SU-DHL-6 (cell line): ENCODE results near the gene SPRED3.
"Not testable (repeated sequence)": the region's sequence is repeated elsewhere in the genome, so short reads cannot be mapped to it uniquely, and the experiment has no call there.

Experiments used
- H2AFZ ChIP-seq: fragments of 200-600 bp; sonication (generic); 2 replicates; pipeline ENCODE4 v1.6.1; 2014; ENCODE audit warnings: low read depth, mild to moderate bottlenecking, moderate library complexity, mixed read lengths, antibody characterized with exemption, low read length; ENCODE audit not compliant: severe bottlenecking
- H3F3A ChIP-seq: fragments of 200-600 bp; shearing (Covaris generic); 2 replicates; pipeline ENCODE4 v1.6.0; 2016; ENCODE audit warnings: antibody characterized with exemption, mild to moderate bottlenecking; ENCODE audit not compliant: insufficient read depth
- H3K27ac ChIP-seq: fragments of 200-600 bp; sonication (generic); 2 replicates; pipeline ENCODE4 v1.5.1; 2016; ENCODE audit warnings: low read depth, mild to moderate bottlenecking, low read length, moderate library complexity, mixed read lengths
- H3K27me3 ChIP-seq: fragments of 200-600 bp; sonication (generic), shearing (Covaris generic); 2 replicates; pipeline ENCODE4 v1.6.0; 2014; ENCODE audit warnings: mild to moderate bottlenecking, low read length
- H3K36me3 ChIP-seq: fragments of 200-600 bp; sonication (generic); 2 replicates; pipeline ENCODE4 v1.6.1; 2014; ENCODE audit warnings: mild to moderate bottlenecking, low read length, mixed read lengths
- H3K4me2 ChIP-seq: fragments of 300-600, 200-600 bp; shearing (Covaris generic), sonication (generic); 2 replicates; pipeline ENCODE4 v1.6.0; 2014; ENCODE audit warnings: low read length, low read depth, mild to moderate bottlenecking; ENCODE audit not compliant: poor library complexity, severe bottlenecking
- H3K4me3 ChIP-seq: fragments of 200-600 bp; sonication (generic); 2 replicates; pipeline ENCODE4 v1.5.1; 2014; ENCODE audit warnings: antibody characterized with exemption, low read length, mild to moderate bottlenecking, mixed read lengths; ENCODE audit not compliant: insufficient read depth, poor library complexity, severe bottlenecking
- H3K79me2 ChIP-seq: fragments of 200-600 bp; sonication (generic); 2 replicates; pipeline ENCODE4 v1.6.1; 2014; ENCODE audit warnings: mild to moderate bottlenecking, low read length, moderate library complexity; ENCODE audit not compliant: insufficient read depth
- H3K9ac ChIP-seq: fragments of 200-600 bp; sonication (generic); 2 replicates; pipeline ENCODE4 v1.7.0; 2014; ENCODE audit warnings: mild to moderate bottlenecking, low read length
- H3K9me2 ChIP-seq: fragments of 200-600 bp; sonication (generic); replicated peaks from 2 replicates; pipeline ENCODE4 v1.6.1; 2014; ENCODE audit warnings: low read length; ENCODE audit not compliant: insufficient read depth
- H3K9me3 ChIP-seq: fragments of 200-600 bp; sonication (generic); 2 replicates; pipeline ENCODE4 v1.6.1; 2014; ENCODE audit warnings: low read length, mixed read lengths; ENCODE audit not compliant: insufficient read depth
- H4K20me1 ChIP-seq: fragments of 200-600 bp; sonication (generic); 2 replicates; pipeline ENCODE4 v1.6.1; 2014; ENCODE audit warnings: low read depth, mild to moderate bottlenecking, antibody characterized with exemption, low read length, moderate library complexity, mixed read lengths
- EZH2phosphoT487 ChIP-seq: fragments of 200-600 bp; sonication (generic), shearing (Covaris generic); conservative IDR thresholded peaks from 2 replicates; pipeline ENCODE4 v1.6.1; 2018; ENCODE audit warnings: mild to moderate bottlenecking, antibody characterized with exemption, low read length, moderate library complexity, mixed read lengths
- TF ChIP-seq, protein P1 (sequence below): fragments of 200-600 bp; sonication (generic); IDR thresholded peaks from one replicate; pipeline ENCODE4 v1.5.1; 2017; ENCODE audit warnings: antibody characterized with exemption, mild to moderate bottlenecking, low read length, moderate library complexity; ENCODE audit not compliant: insufficient read depth, poor library complexity, severe bottlenecking

Gene SPRED3

GRCh38 chr19:38411041-38411712 is 22.7 kb downstream of the SPRED3 start:
- Histone ChIP-seq H2AFZ (no peak overlapping the region), H3K36me3 (no peaks in the 10 kb centered on the region), H4K20me1 (no peaks in the 10 kb centered on the region), H3K27me3 (no peaks in the 10 kb centered on the region), H3F3A (no peaks in the 10 kb centered on the region), H3K4me2 (no peak overlapping the region), H3K9ac (no peak overlapping the region), H3K9me2 (no peaks in the 10 kb centered on the region), H3K9me3 (no peaks in the 10 kb centered on the region), H3K79me2 (no peaks in the 10 kb centered on the region), H3K27ac (no peak overlapping the region), H3K4me3 (no peak overlapping the region)
- TF ChIP-seq, protein P1, sequence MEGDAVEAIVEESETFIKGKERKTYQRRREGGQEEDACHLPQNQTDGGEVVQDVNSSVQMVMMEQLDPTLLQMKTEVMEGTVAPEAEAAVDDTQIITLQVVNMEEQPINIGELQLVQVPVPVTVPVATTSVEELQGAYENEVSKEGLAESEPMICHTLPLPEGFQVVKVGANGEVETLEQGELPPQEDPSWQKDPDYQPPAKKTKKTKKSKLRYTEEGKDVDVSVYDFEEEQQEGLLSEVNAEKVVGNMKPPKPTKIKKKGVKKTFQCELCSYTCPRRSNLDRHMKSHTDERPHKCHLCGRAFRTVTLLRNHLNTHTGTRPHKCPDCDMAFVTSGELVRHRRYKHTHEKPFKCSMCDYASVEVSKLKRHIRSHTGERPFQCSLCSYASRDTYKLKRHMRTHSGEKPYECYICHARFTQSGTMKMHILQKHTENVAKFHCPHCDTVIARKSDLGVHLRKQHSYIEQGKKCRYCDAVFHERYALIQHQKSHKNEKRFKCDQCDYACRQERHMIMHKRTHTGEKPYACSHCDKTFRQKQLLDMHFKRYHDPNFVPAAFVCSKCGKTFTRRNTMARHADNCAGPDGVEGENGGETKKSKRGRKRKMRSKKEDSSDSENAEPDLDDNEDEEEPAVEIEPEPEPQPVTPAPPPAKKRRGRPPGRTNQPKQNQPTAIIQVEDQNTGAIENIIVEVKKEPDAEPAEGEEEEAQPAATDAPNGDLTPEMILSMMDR, result no peak
- TF ChIP-seq EZH2phosphoT487, result no peak

DNA sequence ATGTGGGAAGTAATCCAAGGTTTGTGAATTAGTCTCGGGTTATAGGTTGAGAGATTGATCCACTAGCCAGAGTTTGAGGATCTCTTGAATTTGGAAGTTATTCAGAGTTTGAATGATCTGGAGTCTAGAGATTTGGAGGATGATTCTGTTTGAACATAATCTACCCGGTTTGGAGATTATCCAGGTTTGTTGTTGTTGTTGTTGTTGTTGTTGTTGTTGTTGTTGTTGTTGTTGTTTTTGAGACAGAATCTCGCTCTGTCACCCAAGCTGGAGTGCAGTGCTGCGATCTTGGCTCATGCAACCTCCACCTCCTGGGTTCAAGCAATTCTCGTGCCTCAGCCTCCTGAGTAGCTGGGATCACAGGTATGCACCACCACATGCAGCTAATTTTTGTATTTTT is 23.4 kb downstream of the SPRED3 start:
- H4K20me1 ChIP-seq, H3K9me2 ChIP-seq: not testable (repeated sequence)

DNA sequence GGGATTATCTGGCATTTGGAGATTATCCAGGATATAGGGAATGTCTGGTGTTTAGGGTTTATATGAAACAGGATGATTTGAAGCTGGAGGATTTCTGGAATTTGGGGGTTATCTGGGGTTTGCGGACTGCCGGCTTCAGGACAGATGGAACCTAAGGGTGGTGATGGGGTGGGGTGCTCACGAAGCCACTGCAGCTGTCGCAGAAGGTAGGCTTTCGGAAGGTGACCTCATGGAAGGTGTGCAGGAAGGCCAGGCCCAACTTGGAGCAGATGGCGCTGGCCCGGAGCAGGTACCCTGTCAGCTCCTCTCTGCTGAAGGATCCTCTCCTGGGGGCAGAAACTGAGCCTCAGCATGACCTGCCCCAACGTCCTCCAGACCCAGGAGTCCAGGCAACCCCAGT is 24.0 kb downstream of the SPRED3 start:
- Histone ChIP-seq H3F3A (no peaks in the 10 kb centered on the region), H3K9ac (no peak overlapping the region), H3K27ac (no peak overlapping the region), H3K36me3 (no peaks in the 10 kb centered on the region), H3K4me3 (no peak overlapping the region), H3K9me3 (no peaks in the 10 kb centered on the region), H2AFZ (no peak overlapping the region), H3K27me3 (no peaks in the 10 kb centered on the region), H3K9me2 (no peaks in the 10 kb centered on the region), H4K20me1 (no peaks in the 10 kb centered on the region), H3K4me2 (no peak overlapping the region), H3K79me2 (no peaks in the 10 kb centered on the region)
- TF ChIP-seq, protein P1, result no peak
- no peak for TF ChIP-seq EZH2phosphoT487

More for the DNA sequence above, 23.4 kb downstream of the SPRED3 start:
- not testable (repeated sequence) for H2AFZ ChIP-seq, H3K4me3 ChIP-seq, H3K36me3 ChIP-seq, H3K4me2 ChIP-seq, H3K79me2 ChIP-seq, H3K9ac ChIP-seq, H3K27me3 ChIP-seq, H3F3A ChIP-seq, H3K27ac ChIP-seq, H3K9me3 ChIP-seq

GRCh38 chr19:38412961-38413360 is 24.5 kb downstream of the SPRED3 start:
- no peak for TF ChIP-seq EZH2phosphoT487
- TF ChIP-seq, protein P1, result no peak
- Histone ChIP-seq H3K4me2 (no peak overlapping the region), H3K36me3 (no peaks in the 10 kb centered on the region), H3K27me3 (no peaks in the 10 kb centered on the region), H3K9me2 (no peaks in the 10 kb centered on the region), H3K9me3 (no peaks in the 10 kb centered on the region), H3K79me2 (no peaks in the 10 kb centered on the region), H4K20me1 (no peaks in the 10 kb centered on the region), H3K9ac (no peak overlapping the region), H3K4me3 (no peak overlapping the region), H2AFZ (no peak overlapping the region), H3K27ac (no peak overlapping the region), H3F3A (no peaks in the 10 kb centered on the region)
